CD4-positive, alpha-beta T cell treated with Interleukin-2 at 100 ng/mL for 4 hours (primary cell): ENCODE data around the gene NUMBL.
"Not testable (repeated sequence)": the region's sequence is repeated elsewhere in the genome, so short reads cannot be mapped to it uniquely, and the experiment has no call there.

ENCODE experiments used
- DNase-seq: peaks from one replicate; pipeline ENCODE4 v3.0.0-alpha.2; 2020; ENCODE audit warnings: low spot score

NUMBL gene

DNA sequence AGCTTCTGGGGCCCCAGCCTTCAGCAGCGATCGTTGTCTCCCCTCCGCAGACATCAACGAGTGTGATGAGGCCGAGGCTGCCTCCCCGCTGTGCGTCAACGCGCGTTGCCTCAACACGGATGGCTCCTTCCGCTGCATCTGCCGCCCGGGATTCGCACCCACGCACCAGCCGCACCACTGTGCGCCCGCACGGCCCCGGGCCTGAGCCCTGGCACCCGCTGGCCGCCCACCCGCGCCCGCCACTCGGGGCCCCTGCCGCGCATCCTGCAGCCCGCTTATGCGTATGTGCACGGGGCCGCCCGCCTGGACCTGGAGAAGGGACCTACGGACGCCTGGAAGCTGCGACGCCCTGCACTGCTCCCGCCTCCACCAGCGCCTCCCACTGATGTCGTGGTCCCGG is 61.1 kb downstream of the NUMBL start:
- DNase-seq: no peak

GRCh38 chr19:40627486-40628279 is 62.8 kb downstream of the NUMBL start:
- no peak for DNase-seq

DNA sequence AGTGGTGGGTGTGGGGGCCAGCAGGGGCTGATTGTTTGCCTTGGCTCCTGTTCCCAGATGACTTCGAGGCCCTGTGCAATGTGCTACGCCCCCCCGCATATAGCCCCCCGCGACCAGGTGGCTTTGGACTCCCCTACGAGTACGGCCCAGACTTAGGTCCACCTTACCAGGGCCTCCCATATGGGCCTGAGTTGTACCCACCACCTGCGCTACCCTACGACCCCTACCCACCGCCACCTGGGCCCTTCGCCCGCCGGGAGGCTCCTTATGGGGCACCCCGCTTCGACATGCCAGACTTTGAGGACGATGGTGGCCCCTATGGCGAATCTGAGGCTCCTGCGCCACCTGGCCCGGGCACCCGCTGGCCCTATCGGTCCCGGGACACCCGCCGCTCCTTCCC is 63.5 kb downstream of the NUMBL start:
- no peak for DNase-seq

DNA sequence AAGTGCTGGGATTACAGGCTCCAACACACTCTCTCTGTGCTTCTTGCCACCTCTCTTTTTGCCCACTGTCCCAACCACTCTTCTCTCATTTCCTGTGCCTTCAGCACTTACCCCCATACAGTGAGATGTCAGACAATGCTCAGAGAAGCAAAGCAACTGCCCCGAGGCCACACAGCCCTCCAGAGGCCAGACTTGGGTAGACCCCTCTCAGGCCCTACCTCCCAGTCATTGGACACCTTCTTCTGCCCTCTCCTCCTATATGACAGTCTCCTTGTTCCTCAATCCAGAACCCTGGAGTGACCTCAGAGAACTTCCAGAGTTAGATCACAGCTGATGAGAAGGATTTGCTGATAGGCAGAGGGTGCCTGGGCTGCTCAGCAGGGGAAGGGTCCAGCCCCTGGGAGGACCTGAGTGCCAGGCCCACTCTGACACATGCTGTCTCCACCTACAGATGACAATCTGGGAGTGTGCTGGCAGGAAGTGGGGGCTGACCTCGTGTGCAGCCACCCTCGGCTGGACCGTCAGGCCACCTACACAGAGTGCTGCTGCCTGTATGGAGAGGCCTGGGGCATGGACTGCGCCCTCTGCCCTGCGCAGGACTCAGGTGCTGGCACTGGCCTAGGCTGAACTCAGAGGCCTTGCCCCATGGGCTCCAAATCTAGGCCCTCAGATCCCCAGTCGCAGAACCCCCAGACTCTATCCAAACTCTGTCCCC is 64.9 kb downstream of the NUMBL start:
- no peak for DNase-seq

GRCh38 chr19:40624369-40625153 is 65.9 kb downstream of the NUMBL start:
- DNase-seq: not testable (repeated sequence)

DNA sequence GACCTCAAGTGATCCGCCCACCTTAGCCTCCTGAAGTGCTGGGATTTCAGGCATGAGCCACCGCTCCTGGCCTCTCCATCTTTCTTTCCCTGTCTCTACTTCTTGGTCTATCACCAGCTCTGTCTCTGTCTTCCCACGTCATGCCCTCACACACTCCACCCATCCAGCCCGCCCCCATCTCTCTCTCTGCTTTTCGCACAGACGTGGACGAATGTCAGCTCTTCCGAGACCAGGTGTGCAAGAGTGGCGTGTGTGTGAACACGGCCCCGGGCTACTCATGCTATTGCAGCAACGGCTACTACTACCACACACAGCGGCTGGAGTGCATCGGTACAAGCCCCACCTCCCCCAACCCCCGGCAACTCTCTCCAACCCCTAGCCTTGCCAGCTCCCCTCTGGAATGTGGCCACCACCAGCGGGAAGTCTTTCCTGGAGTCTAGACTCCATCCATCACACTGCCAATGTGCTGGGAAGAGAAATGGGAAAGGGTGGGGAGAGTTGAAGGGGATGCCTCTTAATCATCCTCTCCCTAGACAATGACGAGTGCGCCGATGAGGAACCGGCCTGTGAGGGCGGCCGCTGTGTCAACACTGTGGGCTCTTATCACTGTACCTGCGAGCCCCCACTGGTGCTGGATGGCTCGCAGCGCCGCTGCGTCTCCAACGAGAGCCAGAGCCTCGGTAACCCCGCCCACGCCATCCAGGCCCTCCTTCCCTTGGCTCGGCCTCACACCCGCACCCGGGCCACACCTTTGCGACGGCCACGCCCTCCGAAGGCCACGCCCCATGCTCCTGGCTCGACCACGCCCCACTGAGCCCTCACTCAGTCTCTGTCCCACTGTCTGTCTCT is 66.8 kb downstream of the NUMBL start:
- no peak for DNase-seq

- DNase-seq: no peak
These were observed 67.7 kb downstream of the NUMBL start for GRCh38 chr19:40622773-40623075.

DNA sequence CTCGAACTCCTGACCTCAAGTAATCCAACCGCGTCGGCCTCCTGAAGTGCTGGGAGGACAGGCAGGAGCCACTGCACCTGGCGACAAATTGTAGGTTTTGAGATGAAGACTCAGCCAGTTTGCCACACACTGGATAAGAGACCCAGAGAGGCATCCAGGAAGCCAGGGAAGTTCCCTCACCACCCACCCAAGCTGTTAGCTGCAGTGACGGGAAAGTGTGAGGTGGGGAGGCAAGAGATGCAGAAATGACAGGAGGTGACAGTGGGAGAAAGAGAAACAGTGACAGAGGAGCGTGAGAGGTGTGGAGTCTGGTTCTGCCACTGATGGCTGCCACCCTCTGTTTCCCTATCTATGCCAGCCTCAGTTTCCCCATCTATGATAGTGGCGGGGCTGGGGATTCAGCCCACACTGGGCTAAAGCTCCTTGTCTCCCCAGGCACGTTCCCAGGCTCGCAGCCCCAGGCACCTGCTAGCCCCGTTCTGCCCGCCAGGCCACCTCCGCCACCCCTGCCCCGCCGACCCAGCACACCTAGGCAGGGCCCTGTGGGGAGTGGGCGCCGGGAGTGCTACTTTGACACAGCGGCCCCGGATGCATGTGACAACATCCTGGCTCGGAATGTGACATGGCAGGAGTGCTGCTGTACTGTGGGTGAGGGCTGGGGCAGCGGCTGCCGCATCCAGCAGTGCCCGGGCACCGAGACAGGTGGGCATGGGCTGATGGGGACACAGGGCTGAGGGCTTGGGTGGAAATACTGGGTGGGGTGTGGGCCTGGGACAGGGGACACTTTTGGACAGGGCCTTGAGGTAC is 68.3 kb downstream of the NUMBL start:
- no peak for DNase-seq

DNA sequence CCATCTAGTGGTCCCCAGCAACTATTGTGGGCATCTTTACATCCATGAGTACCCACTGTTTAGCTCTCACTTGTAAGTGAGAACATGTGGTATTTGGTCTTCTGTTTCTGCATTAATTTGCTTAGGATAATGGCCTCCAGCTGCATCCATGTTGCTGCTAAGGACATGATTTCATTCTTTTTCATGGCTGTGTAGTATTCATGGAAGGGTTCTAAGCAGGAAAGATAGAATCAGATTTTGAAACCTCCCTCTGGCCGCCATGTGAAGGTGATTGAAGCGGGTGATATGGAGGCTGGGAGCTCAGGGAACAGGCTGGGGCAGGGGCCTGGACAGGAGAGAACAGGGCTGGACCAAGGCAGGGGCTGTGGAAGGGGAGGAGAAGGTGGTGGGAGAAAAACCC is 69.2 kb downstream of the NUMBL start:
- no peak for DNase-seq

DNA sequence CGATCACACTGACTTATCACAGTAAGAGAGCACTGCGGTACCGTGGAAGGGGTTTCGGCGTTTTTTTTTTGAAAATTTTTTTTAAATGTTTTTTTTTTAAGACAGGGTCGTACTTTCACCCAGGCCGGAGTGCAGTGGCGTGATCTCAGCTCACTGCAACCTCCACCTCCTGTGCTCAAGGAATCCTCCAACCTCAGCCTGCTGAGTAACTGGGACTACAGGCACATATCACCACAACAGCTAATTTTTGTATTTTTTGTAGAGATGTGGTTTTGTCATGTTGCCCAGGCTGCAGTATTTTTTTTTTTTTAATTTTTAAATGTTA is 70.3 kb downstream of the NUMBL start:
- no peak for DNase-seq

DNA sequence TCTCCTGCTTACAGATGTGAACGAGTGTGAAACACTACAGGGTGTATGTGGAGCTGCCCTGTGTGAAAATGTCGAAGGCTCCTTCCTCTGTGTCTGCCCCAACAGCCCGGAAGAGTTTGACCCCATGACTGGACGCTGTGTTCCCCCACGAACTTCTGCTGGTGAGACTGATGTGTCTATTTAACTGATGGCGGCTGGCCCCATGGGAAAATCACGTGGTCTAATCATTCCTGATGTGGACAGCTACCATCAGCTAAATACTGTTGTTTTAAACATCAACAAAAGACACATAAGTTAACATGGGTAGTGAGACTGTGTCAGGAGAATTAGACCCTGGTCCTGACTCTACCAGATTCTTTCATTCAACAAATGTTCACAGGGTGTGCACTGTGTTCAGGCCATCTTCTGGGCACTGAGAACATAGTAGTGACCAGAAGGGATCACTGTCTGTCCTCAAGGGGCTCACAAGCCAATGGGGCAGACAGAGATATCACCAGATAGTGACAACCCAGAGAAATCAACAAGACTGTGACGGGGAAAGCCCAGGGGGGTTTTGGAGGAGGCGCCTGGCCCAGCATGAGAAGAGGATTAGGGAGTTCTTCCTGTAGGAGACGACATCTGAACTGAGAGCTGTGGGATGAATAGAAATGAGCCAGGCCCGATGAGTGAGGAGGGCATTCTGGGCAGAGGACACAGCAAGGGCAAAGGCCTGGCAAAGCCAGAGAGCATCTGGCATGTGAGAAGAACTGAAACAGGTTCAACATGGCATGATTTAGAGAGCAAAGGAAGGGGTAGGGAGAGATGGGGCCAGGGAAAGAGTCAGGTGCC is 70.9 kb downstream of the NUMBL start:
- no peak for DNase-seq

DNA sequence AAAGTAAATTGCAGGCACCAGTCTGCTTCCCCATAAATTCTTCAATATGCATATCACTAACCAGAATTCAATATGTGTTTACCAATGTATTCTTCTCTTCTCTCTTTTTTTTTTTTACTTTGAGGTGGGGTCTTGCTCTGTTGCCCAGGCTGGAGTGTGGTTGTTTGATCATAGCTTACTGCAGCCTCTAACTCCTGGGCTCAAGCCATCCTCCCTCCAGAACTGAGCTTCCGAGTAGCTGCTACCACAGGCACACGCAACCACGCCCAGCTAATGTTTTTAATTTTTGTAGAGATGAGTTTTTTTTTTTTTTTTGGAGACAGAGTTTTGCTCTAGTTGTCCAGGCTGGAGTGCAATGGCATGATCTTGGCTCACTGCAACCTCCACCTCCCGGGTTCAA is 72.5 kb downstream of the NUMBL start:
- DNase-seq: no peak

DNA sequence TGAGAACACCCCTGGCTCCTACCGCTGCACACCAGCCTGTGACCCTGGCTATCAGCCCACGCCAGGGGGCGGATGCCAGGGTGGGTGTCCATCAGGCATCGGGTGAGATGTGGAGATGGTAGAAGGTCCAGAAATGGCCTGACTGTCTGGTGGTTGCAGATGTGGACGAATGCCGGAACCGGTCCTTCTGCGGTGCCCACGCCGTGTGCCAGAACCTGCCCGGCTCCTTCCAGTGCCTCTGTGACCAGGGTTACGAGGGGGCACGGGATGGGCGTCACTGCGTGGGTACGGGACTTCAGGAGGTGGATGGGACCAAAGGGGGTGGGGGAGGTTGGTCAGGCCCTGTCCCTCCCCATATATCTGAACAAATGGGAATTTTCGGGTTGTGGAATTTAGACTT is 73.5 kb downstream of the NUMBL start:
- no peak for DNase-seq

- DNase-seq: no peak
These were observed 74.3 kb downstream of the NUMBL start for GRCh38 chr19:40616178-40616577.
